Measurements from ENCODE around the gene CTBP2.

Gene CTBP2

DNA sequence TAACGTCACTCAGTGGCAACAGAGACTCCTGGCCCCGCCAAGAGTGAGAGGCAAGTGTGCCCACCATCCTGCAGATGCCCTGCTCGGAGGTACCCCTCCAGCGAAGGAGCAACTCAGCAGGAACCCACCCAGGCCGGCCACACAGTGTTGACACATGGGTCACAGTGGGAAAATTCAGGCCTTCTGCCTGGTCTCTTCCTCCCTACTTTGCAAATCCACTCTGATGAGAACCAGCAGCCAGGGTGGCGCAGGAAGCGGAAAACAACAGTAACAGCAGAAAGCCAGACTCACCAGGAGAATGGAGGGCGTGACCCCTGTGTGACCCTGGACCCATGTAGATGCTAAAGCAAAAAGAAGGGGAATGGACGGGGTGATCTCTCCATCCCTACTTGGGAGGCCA, 53.8 kb downstream of the CTBP2 start:
- DNase-seq (ENCODE audit: low spot score) = no peak

DNA sequence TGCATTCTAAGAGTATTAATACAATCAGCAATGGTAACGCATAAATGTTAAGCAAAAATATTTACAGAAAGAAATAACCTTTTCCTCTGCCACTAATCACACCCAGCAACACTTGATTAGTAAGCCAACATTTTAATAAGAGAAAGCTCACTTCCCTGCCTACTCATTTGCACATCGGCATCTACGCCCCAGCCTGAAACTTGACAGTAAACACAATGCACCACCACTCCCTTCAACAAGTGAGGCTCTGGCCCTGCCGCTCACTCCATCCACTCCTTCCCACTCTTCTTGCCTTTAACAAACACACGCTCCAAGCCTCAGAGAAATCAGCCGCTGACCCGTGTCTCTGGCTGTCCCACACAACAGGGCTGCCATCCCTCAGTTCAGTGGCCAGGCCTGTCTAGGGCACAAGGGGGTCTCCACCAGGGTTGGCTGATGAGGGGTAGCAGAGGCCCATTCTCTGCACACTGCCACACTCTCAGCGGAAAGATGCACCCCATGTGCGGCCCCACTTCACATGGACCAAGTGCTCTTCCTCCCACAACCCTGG, 54.6 kb downstream of the CTBP2 start:
- DNase-seq (ENCODE audit: low spot score) = no peak

DNA sequence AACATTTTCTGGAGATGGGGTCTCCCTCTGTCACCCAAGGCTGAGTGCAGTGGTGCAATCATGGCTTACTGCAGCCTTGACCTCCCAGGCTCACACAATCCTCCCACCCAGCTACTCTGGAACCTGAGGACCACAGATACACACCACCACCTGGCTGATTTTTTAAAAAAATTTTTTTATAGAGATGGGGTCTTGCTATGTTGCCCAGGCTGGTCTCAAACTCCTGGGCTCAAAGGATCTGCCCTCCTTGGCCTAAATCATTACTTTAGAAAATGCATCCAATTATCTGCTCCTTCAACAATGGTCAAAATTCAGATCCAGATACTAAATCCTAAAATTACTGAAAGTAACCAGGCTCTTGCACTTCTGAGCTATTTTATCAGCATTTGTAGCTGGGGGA, 55.2 kb downstream of the CTBP2 start:
- no peak for DNase-seq (ENCODE audit: low spot score)

DNA sequence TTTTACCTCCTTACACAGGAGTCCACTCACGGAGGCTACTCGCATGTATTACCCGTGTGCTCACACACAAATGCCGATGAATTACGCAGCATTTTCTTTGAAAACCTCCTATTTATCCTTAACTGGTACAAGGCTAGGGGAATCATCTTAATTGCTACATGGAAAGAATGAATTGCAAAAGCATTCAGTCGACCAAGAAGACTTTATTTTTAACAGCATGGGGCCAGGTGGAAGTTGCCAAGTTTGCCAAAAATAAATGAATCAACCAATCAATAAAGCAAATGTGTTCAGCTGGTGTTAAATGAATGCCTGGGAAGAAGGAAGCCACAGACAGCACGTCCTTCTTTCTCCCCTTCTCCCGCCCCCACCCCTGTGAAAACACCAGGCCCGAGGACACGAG, 55.8 kb downstream of the CTBP2 start:
- DNase-seq (ENCODE audit: low spot score) = no peak

DNA sequence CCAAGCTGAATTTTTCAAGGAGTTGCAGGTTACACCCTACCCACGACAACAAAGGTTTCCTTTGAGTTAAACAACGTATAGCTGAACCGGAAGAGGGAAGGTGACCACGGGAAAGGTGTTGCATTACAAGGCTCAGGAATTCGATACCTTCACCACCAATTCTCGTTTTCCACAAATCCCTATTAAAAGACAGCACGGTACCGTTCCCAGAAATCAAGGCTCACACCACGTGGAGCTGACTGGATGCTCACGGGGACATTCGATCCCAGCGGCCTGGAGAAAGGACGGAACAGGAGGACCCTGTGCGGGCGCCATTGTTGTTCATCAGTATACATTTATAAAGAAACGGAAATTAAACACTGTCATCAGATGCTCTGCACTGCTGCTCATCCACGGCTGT, 56.4 kb downstream of the CTBP2 start:
- no peak for DNase-seq (ENCODE audit: low spot score)

DNA sequence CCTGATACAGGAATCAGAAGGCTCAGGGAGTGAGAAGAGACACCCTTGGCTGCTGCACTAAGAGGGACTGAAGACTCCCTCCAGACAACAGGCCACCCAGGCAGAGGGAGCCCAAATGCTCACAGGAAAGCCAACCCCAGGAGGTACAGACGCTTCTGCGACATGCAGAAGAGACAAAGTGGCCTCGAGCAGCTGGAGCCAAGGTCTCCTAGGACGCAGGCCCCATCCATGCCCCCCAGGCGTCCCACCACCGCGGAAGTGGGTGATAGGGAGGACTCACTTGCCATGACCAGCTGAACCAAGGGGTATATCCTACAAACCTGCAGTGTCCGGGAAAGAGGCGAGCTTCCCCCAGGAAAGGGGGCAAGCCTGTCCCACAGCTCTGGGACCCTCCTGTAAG, 56.9 kb downstream of the CTBP2 start:
- DNase-seq (ENCODE audit: low spot score) = no peak

DNA sequence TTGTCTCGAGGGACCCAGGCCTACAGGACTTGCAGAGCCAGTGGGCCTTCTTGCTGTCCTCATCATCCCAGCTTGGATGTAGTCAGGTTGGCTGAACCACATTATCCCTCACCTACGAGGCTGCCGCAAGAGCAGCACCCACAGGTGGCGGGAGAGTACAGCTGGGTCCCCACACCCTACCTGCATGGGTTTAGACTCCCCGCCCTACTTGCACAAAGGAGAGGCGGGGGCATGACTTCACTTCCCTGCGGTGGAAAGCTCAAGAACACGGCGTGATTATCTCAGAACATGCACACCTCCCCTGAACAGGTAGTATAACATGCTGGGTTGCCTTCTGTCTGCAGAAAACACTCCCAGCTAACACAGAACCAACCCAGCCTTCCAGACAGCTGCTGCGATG, 57.5 kb downstream of the CTBP2 start:
- no peak for DNase-seq (ENCODE audit: low spot score)

DNA sequence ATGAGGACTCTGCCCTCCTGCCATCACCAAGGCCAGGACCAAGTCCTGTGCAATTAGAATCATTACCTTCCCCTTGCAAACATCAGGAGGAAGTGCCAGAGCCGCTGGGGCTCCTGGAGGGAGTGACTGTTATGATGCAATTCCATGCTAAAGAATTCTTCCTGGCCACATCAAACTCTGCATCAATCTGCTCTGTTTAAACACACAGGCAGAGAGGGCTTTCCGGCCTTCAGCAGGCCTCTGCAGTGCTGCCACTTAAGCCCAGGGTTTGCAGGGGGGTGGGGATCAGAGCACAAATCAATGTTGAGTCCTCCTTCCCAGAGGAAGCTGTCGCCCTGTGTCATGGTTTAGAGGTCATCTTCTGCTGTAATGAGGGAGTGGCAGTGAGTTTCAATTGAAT, 58.1 kb downstream of the CTBP2 start:
- peak; percentile 60 for DNase-seq (ENCODE audit: low spot score)

DNA sequence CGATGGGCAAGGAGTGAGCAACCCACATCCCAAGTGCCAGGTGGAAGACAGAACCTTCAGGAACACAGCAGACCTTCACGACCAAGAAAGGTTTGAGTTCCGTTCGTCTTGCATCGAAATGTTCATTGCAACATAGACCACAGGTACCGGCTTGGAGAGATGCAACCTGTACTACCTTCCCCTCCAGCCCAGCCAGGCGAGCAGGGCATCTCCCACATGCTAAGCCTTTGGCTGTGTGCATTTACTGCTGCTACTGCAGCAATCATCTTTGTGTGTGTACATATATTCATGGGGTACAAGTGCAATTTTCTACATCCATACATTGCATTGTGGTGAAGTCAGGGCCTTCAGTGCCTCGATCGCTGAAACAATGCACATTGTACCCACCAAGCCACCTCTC, 58.8 kb downstream of the CTBP2 start:
- DNase-seq (ENCODE audit: low spot score) = no peak

DNA sequence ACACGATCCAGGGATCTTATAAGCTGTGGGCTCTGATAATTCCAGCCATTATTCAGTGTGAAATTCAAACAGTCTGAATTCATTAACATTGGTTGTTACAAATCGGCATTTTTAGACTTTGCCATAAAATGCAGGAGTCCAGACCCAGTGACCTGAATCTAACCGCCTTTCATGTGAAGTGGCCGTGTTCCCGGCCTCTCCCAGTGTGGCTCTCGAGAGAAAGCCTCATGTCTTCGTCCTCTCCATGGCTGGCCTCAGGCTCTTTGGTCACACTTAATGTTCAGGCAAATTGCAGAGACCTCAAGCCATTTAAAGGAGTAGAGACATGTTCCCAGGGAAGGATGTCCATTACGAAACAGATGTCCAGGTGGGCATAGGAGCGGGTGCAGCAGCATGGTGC, 59.3 kb downstream of the CTBP2 start:
- DNase-seq (ENCODE audit: low spot score) = no peak

DNA sequence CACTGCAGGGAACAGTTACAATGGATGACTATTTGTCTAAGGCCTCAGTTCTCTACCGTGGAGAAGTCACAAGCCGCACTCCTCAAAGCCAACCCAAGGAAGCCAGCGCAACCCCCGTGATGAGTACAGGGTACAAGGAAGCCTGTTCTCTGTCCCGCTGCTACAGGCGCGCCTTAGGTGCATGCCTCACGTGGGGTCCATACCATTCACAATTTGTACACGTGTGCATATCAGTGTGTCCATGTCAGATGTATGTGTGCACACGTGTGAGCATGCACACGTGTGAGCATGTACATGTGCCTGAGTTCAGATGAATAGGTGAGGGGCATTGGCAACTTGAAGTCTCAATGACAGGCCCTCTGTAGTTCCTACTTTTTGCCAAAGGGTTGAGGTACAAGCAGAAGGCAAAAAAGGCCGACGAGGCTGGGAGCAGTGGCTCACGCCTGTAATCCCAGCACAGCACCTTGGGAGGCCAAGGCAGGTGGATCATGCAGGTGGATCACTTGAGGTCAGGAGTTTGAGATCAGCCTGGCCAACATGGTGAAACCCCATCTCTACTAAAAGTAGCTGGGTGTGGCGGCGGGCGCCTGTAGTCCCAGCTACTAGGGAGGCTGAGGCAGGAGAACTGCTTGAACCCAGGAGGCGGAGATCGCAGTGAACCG, 62.8 kb downstream of the CTBP2 start:
- DNase-seq (ENCODE audit: low spot score) = no peak

DNA sequence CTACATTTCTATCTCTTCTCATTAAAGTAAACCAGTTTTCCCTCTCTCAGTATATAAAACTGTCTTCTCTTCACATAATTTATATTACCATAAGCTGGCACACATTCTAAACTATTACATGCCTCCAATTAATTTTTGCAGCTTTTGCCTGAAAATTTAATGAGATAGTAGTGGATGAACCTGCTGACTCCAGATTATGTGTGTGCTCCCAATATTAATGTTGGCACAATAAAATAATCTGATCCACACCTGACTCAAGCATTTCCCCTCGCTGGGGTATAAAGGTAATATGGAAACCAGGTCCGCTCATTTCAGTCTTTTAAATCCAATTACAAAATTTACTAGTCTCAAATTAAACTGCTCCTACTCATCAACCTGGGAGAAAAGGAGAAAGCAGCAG, 63.4 kb downstream of the CTBP2 start:
- no peak for DNase-seq (ENCODE audit: low spot score)

DNA sequence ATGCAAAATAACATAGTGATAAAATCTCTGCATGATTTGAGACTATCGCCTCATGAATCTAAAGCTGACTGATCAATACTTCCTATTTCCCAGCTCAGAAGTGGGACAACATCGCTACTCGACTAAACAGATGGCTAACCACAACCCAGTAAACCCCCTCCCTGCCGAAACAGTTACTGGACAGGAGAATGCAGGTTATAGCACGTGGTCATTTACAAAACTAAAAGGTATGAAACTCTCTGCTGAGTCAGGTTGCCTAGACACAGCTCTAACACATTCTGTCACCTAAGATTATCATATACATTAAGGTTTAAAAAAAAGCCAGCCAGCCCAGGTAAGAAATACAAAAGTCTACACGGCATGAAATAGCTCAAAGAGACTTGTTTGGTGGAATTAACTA, 64.0 kb downstream of the CTBP2 start:
- DNase-seq (ENCODE audit: low spot score) = no peak

DNA sequence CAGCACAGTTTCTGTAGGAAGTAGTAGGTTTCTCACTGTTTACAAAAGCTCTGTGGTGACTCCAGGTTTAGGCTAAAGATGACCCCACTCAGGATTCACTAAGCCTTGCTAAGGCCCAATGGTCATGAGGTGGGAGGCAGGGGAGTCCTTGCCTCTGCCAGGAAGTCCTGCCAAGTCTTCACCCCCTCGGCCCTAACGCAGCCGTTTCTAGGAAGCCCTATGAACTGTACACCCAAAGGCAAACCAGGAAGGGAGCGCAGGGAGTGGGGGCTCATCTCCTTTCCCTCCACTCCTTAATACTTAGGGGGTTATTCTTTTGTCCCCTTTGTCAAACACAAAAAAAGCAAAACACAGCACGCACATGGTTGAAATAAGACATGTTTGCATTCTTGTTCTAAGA, 64.6 kb downstream of the CTBP2 start:
- DNase-seq (ENCODE audit: low spot score) = no peak

DNA sequence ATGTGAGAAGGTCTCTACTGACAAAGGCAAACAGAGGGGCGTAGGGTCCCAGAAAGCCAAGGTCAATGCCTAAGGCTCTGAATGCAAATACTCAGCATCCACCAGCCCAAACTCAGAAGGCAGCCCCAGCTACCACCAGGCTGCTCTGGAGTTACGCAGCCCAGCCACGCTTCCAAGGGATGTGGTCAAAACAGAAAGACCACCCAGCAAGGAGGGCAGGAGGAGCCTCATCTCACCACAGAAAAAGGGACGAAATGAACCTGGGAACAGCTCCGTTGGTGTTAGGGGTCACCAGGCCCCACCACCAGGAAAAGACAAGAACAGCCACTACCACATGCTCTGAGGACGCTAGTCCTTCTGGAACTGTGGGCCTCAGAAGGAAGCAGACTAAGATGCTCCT, 65.1 kb downstream of the CTBP2 start:
- no peak for DNase-seq (ENCODE audit: low spot score)

DNA sequence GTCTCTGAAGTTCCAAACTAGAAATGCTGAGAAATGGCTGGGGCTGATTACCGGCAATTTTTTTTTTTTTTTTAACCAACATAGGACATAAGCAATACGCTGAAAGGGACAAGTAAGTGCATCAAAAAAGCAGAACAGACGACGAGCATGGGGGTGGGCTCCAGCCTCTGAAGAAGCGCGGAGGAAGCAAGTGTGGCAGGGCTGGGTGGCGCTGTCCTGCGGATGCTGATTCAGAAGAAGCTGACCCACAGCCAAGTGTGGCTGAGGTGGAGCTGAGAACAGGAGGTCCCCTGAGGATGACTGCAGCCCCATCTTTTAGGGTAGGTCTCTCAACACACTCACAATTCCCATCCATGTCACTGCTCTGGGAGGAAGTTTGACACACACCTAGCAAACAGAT, 65.6 kb downstream of the CTBP2 start:
- DNase-seq (ENCODE audit: low spot score) = no peak

DNA sequence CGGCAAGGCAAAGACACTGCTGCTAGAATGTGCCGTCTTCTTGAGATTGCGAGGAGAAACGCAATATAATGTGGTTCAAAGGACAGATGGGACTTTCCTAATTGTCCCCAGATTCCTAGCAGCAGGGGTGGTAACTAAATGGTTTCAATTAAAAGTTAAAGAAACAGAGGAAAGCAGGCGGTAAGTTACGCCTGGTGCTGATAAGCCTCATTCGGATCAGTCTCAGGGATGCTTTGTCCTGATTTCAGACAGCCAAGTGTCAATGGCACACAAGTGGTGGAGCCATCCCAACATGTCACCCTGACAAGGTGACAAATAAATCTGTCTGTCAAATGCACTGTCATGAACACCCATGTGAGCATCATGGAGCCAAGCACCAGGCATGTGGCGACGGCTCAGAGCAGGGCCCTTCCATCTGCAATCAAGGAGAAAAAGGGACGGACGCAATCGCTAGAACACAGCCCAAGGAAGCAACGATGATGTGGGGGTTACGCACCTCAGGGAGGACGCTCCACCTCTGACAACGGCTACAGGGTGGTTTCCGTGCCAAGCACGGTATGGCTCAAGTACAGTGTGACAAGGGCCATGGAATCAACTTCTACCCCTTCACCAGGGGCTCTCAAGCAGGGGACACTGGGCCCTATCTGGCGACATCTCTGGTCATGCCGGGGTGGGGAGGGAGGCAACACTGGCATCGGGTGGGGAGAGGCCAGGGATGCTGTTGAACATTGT, 66.2 kb downstream of the CTBP2 start:
- DNase-seq (ENCODE audit: low spot score) = no peak

DNA sequence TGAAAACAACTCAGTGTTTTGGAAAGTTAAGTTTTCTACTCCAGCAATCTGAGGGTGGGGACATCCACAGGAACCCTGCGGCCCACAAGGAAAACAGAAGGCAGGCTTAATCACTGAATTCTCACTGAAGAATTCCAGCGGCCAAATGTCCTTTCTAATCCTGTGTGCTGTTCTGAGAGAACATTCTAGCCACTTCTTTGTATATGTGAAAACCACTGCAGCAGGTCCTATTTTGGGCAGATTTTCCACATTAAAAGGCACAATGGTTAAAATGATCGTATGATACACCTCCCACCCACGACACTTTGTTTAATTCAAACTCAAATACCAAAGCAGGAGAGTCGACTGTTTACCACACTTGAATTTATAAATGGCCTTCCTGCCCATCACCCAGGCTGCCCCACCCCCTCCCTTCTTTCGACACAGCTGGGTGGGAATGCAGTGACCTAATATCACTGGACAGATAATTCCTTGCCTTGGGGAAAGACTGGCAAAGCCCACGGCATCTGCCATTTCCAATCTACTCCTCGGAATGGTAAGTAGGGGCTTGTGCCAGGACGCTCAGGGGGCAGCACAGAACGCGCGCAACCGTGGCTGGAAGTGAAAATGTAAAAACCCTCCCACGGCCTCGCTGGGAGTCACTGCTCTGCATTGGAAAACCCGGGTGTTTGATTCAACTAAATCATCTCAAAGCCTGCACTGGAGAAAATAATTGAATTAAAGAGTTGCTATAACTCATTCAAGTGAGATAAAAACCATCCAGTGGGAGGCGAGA, 67.0 kb downstream of the CTBP2 start:
- peak; percentile 69 for DNase-seq (ENCODE audit: low spot score)

DNA sequence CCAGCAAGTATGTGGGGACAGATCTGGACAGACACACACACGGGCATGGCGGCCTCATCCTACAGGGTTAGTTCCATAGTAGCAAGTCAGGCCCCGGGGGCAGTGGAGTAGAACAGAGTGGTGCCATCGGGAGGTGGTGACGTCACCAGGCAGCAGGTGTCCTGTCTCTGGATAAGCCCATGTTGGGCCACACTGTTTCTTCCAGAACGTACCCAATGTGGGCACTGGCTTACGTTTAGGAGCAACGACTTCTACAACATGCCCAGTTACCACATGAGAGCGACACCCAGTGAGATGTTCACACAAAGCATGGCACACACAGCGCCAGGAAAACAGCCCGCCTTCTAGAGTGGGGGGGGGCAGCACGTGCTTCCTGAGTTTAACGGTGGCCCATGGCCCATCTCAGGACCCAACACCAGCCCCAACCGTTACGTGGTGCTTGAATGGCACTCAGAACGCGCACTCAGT, 67.8 kb downstream of the CTBP2 start:
- no peak for DNase-seq (ENCODE audit: low spot score)

DNA sequence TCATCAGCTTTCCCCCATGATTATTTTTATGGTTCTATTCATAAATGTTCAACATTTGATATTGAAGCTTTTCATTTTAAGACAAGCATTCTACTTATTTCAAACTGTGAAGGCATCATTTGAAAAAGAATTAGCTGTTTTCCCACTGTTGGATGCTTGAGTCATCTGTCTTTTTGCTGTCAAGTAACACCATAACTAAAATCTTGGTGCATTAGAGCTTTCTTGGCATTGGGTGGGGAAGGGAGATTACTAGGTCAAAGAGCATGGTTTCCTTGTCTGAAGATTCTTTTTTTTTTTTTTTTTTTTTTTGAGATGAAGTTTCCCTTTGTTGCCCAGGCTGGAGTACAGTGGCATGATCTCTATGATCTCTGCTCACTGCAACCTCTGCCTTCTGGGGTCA, 68.5 kb downstream of the CTBP2 start:
- no peak for DNase-seq (ENCODE audit: low spot score)

DNA sequence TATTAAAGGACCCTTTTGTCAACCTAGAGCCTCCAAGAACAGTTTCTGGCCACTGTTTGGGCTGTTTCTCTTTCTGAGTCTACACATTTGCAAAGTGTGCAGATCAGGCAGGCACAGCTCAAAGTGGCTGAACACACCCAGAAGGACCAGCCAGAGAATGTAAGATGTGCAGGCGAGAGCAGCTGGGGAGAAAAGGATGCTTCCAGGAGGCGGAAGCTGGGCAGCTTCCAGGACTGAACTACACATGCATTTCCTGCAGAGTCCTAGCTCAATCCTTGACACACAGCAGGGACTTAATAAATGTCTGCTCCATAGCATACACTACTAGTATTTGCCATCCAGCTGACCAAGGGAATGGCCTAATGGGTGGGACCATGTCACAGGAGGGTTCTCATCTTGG, 70.9 kb downstream of the CTBP2 start:
- no peak for DNase-seq (ENCODE audit: low spot score)

DNA sequence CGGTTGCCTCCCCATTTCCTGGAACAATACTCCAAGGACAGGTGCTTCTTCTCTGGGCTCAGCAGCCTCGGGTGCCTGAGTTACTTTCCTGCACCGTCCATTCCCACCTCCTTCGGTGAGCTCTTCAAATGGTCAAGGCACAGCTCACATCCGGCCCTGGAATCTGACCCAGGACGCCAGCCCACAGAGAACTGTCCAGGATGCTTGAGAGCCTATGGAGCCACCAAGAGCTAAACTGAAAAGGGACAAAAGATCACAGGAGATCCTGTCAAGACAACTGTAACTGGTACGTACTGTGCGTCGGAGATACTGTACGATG, 72.5 kb downstream of the CTBP2 start:
- no peak for DNase-seq (ENCODE audit: low spot score)

All from AG08395 (cell line).